ENCODE data around the gene SUDS3. TPM values are rescaled to one million over a fixed set of nuclear protein-coding genes. Genes with fewer than 3 reads are reported as not detected.

Gene SUDS3
- total and polyA plus RNA-seq, 2 donors (not counting 1 experiment from before 2014, with no cell fraction given), result 12.1 to 53.9 TPM

DNA sequence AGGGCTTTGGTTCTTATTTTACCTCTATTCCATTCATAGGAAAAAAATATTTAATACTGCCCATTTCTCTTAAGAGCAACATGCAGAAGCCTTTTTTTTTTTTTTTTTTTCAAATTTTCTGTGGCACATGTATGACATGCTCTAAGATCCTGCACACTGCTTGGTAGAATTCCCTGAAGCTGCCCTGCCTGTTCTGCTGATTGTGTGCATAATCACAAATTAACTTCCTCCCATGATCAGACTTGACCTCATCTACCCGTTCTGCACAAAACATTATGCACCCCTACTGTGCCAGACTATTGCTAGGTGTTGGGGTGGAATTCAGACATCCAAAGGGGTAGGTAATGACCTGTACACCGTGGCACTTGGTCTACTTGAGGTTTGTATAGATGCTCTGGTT, 22.2 kb downstream of the SUDS3 start:
- Mint-ChIP-seq H3K4me3 (no peak overlapping the region), H3K27me3 (no peaks in the 10 kb centered on the region), H3K27ac (no peak overlapping the region), H3K4me1 (no peaks in the 10 kb centered on the region), H3K9me3 (ENCODE audit: insufficient read depth) (no peaks in the 10 kb centered on the region)
- H3K27ac ChIP-seq (ENCODE audit: low read length in 2 of 2), result no peak overlapping the region
- H3K27me3 ChIP-seq (replicated peaks in 1 of 4; ENCODE audit: control extremely low read depth in 1 of 4, control insufficient read depth in 3 of 4, insufficient read depth in 4 of 4, low read length in 3 of 4), result no peaks in the 10 kb centered on the region
- H4K20me1 ChIP-seq (ENCODE audit: control insufficient read depth, insufficient read depth, low read length, poor library complexity, severe bottlenecking), result no peaks in the 10 kb centered on the region
- H2AFZ ChIP-seq (ENCODE audit: insufficient read depth, low read depth, low read length, poor library complexity, severe bottlenecking), result no peak overlapping the region
- no peak overlapping the region for H3K9ac ChIP-seq (ENCODE audit: low read length)
- DNase-seq (no peak), ATAC-seq (ENCODE audit: low read depth) (no peak)
- no peak overlapping the region for H3K4me3 ChIP-seq (ENCODE audit: control extremely low read depth in 1 of 5, extremely low read depth in 1 of 5, insufficient read depth in 1 of 5, low read depth in 2 of 5, low read length in 4 of 5)
- H3K4me1 ChIP-seq (ENCODE audit: control insufficient read depth in 2 of 2, insufficient read depth in 2 of 2, low read length in 2 of 2), result no peaks in the 10 kb centered on the region
- ChIA-PET POLR2A (no interaction called here), CTCF (interaction anchor here (0.5 kb wide), 1 partner anchor 20 kb away, joined by 3 read pairs; no protein-coding TSS in a partner anchor)
- H3K9me3 ChIP-seq (ENCODE audit: control extremely low read depth in 1 of 3, control insufficient read depth in 2 of 3, insufficient read depth in 1 of 3, low read length in 2 of 3), result no peaks in the 10 kb centered on the region
- no peak overlapping the region for H3K4me2 ChIP-seq (replicated peaks; ENCODE audit: low read depth, low read length, poor library complexity, severe bottlenecking)
- no peak for TF ChIP-seq EZH2 (IDR thresholded peaks at IDR 0.05; ENCODE audit: borderline replicate concordance, insufficient read depth, low read depth, low read length, poor library complexity, severe bottlenecking)
- TF ChIP-seq, protein P1, sequence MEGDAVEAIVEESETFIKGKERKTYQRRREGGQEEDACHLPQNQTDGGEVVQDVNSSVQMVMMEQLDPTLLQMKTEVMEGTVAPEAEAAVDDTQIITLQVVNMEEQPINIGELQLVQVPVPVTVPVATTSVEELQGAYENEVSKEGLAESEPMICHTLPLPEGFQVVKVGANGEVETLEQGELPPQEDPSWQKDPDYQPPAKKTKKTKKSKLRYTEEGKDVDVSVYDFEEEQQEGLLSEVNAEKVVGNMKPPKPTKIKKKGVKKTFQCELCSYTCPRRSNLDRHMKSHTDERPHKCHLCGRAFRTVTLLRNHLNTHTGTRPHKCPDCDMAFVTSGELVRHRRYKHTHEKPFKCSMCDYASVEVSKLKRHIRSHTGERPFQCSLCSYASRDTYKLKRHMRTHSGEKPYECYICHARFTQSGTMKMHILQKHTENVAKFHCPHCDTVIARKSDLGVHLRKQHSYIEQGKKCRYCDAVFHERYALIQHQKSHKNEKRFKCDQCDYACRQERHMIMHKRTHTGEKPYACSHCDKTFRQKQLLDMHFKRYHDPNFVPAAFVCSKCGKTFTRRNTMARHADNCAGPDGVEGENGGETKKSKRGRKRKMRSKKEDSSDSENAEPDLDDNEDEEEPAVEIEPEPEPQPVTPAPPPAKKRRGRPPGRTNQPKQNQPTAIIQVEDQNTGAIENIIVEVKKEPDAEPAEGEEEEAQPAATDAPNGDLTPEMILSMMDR (IDR thresholded peaks at IDR 0.05), result no peak
- H3K36me3 ChIP-seq (replicated peaks in 1 of 2; ENCODE audit: control extremely low read depth in 1 of 2, control insufficient read depth in 1 of 2, extremely low read depth in 1 of 2, insufficient read depth in 2 of 2, low read length in 1 of 2), result peaks cover 21 to 69% of the 10 kb centered on the region in 2 experiments
- no peaks in the 10 kb centered on the region for H3K79me2 ChIP-seq (ENCODE audit: control insufficient read depth, insufficient read depth, low read length)
- 100% methylated on average over 1 of the region's 2 CpGs for WGBS (ENCODE audit: insufficient coverage)
- intact Hi-C loops (cut with micrococcal nuclease), result no loop called here

DNA sequence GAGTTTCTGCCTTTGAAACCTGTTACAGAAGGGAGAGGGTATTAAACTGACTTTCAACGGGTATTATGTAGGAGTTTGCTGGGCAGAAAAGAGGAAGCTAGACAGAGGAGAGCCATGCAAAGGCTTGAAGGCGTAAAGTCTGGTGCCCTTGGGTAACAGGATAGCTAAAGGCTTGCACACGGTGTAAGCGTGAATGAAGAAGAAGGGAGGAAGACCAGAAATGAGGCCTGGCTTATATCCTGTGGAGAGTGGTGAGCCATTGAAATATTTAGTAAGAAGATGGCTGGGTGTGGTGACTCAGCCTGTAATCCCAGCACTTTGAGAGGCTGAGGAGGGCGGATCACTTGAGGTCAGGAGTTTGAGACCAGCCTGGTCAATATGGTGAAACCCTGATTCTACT, 22.6 kb downstream of the SUDS3 start:
- Histone ChIP-seq H3K4me2 (replicated peaks; ENCODE audit: low read depth, low read length, poor library complexity, severe bottlenecking) (no peak overlapping the region), H2AFZ (ENCODE audit: insufficient read depth, low read depth, low read length, poor library complexity, severe bottlenecking) (no peak overlapping the region), H3K4me3 (ENCODE audit: control extremely low read depth in 1 of 5, extremely low read depth in 1 of 5, insufficient read depth in 1 of 5, low read depth in 2 of 5, low read length in 4 of 5) (no peak overlapping the region), H3K36me3 (replicated peaks in 1 of 2; ENCODE audit: control extremely low read depth in 1 of 2, control insufficient read depth in 1 of 2, extremely low read depth in 1 of 2, insufficient read depth in 2 of 2, low read length in 1 of 2) (peaks cover 23 to 68% of the 10 kb centered on the region in 2 experiments), H3K79me2 (ENCODE audit: control insufficient read depth, insufficient read depth, low read length) (no peaks in the 10 kb centered on the region), H4K20me1 (ENCODE audit: control insufficient read depth, insufficient read depth, low read length, poor library complexity, severe bottlenecking) (no peaks in the 10 kb centered on the region), H3K9ac (ENCODE audit: low read length) (no peak overlapping the region), H3K27me3 (replicated peaks in 1 of 4; ENCODE audit: control extremely low read depth in 1 of 4, control insufficient read depth in 3 of 4, insufficient read depth in 4 of 4, low read length in 3 of 4) (no peaks in the 10 kb centered on the region), H3K4me1 (ENCODE audit: control insufficient read depth in 2 of 2, insufficient read depth in 2 of 2, low read length in 2 of 2) (no peaks in the 10 kb centered on the region), H3K27ac (ENCODE audit: low read length in 2 of 2) (no peak overlapping the region), H3K9me3 (ENCODE audit: control extremely low read depth in 1 of 3, control insufficient read depth in 2 of 3, insufficient read depth in 1 of 3, low read length in 2 of 3) (no peaks in the 10 kb centered on the region)
- intact Hi-C loops (cut with micrococcal nuclease), result no loop called here
- no peaks in the 10 kb centered on the region for H3K9me3 Mint-ChIP-seq (ENCODE audit: insufficient read depth)
- DNase-seq (no peak), ATAC-seq (ENCODE audit: low read depth) (no peak)
- H3K27ac Mint-ChIP-seq, result no peak overlapping the region
- no peaks in the 10 kb centered on the region for H3K4me1 Mint-ChIP-seq
- H3K27me3 Mint-ChIP-seq, result no peaks in the 10 kb centered on the region
- no peak overlapping the region for H3K4me3 Mint-ChIP-seq
- TF ChIP-seq, protein P1 (IDR thresholded peaks at IDR 0.05), result no peak
- TF ChIP-seq EZH2 (IDR thresholded peaks at IDR 0.05; ENCODE audit: borderline replicate concordance, insufficient read depth, low read depth, low read length, poor library complexity, severe bottlenecking), result no peak
- ChIA-PET CTCF (interaction anchor here (0.5 kb wide), 1 partner anchor 21 kb away, joined by 3 read pairs; no protein-coding TSS in a partner anchor), POLR2A (no interaction called here)
- 89% methylated on average over 5 of the region's 5 CpGs for WGBS (ENCODE audit: insufficient coverage)
